K562 (cell line): ENCODE data around the gene POLR3E. TPM values are rescaled to one million over a fixed set of nuclear protein-coding genes. Genes with fewer than 3 reads are reported as not detected.
A peak's percentile ranks its signal among the peaks of the same experiment; 100 is the strongest.

Source experiments
- ARHGAP35 ChIP-seq: fragments of 450-650 bp; IDR thresholded peaks from 2 replicates; pipeline ENCODE4 v1.6.1; 2018; ENCODE audit not compliant: partially characterized antibody
- CBX1 ChIP-seq: sonication (generic); IDR thresholded peaks from 2 replicates; pipeline ENCODE4 v1.6.1; 2016; ENCODE audit warnings: antibody characterized with exemption, low read depth, mild to moderate bottlenecking
- CBX8 ChIP-seq: fragments of 200-600 bp; sonication (generic); IDR thresholded peaks from 2 replicates; pipeline ENCODE4 v1.6.1; 2012; ENCODE audit warnings: borderline replicate concordance, mixed run types, low read depth, mild to moderate bottlenecking, moderate library complexity, mixed read lengths, low read length, control low read depth, inconsistent platforms; ENCODE audit not compliant: poor library complexity, severe bottlenecking; ENCODE audit errors: extremely low read depth
- ESRRA ChIP-seq: fragments of 450-650 bp; IDR thresholded peaks from 2 replicates; pipeline ENCODE4 v1.6.1; 2014; ENCODE audit warnings: low read depth, mild to moderate bottlenecking, moderate library complexity, borderline replicate concordance
- GTF2A2 ChIP-seq: IDR thresholded peaks from 2 replicates; pipeline ENCODE4 v1.6.1; 2016; ENCODE audit warnings: mild to moderate bottlenecking, missing genetic modification characterization, missing compliant biosample characterization
- HIVEP1 ChIP-seq: fragments of 250-450 bp; sonication (Bioruptor Pico); IDR thresholded peaks from 2 replicates; pipeline ENCODE4 v1.4.0; 2020; ENCODE audit warnings: mild to moderate bottlenecking
- L3MBTL2 ChIP-seq: fragments of 450-650 bp; IDR thresholded peaks from 2 replicates; pipeline ENCODE4 v1.6.1; 2016; ENCODE audit warnings: mild to moderate bottlenecking, moderate library complexity
- RBM14 ChIP-seq: fragments of 200-400 bp; formaldehyde crosslinking; IDR thresholded peaks from 2 replicates; pipeline ENCODE4 v1.6.1; 2018; ENCODE audit warnings: low read depth, mild to moderate bottlenecking, low read length, moderate library complexity, borderline replicate concordance; ENCODE audit not compliant: insufficient read depth
- RCOR1 ChIP-seq, 2 experiments: IDR thresholded peaks; 2 replicates each; pipeline ENCODE4 v1.6.1; 2012; ENCODE audit warnings: low read depth in 2 of 2, low read length in 2 of 2, borderline replicate concordance in 1 of 2, improper control_type of control experiment in 1 of 2
- SMC3 ChIP-seq: conservative IDR thresholded peaks from 2 replicates; pipeline ENCODE4 v1.6.1; 2011; ENCODE audit warnings: low read depth, low read length, improper control_type of control experiment; ENCODE audit not compliant: insufficient read depth
- SREBF1 ChIP-seq: fragments of 150-350 bp; IDR thresholded peaks from 2 replicates; pipeline ENCODE4 v1.6.1; 2014; ENCODE audit warnings: antibody characterized with exemption, low read depth, low read length, borderline replicate concordance
- ZFP1 ChIP-seq: fragments of 450-650 bp; formaldehyde crosslinking; IDR thresholded peaks from 2 replicates; pipeline ENCODE4 v1.4.0; 2020; ENCODE audit warnings: mild to moderate bottlenecking, mixed read lengths
- ZNF561 ChIP-seq: fragments of 450-650 bp; formaldehyde crosslinking; conservative IDR thresholded peaks from 2 replicates; pipeline ENCODE4 v1.4.0; 2020; ENCODE audit warnings: mild to moderate bottlenecking, moderate library complexity
- ZNF75A ChIP-seq: fragments of 450-650 bp; formaldehyde crosslinking; IDR thresholded peaks from 2 replicates; pipeline ENCODE4 v1.4.0; 2020; ENCODE audit warnings: mild to moderate bottlenecking
- polyA plus RNA-seq, 8 experiments: library from polyadenylated mRNA; depleted of rRNA in 4 of 8; stranded (reverse) in 5 of 8; unstranded in 3 of 8; fragments of >200 nt; fragmentation: Nextera tagmentation in 2 of 8; fragmentation: Illumina TruSeq in 1 of 8; extraction: Ambion mirVana in 2 of 8; extraction: Trizol in 1 of 8; gene quantifications; 2 replicates each; pipeline versions ENCODE4 v1.2.1 to v1.2.3, GENCODE V29; 2011 to 2014; ENCODE audit warnings: inconsistent platforms in 1 of 8, missing spikeins in 1 of 8
- total RNA-seq, 7 experiments: library from RNA; depleted of rRNA in 6 of 7; stranded (reverse); fragments of >200 nt in 6 of 7; fragmentation: Illumina TruSeq in 2 of 7; extraction: Trizol in 2 of 7; gene quantifications; 2 replicates each; pipeline versions ENCODE4 v1.2.1 to v1.2.3, GENCODE V29; 2011 to 2021; ENCODE audit warnings: low replicate concordance in 1 of 7
- TF ChIP-seq, protein P1 (sequence below): sonication (generic); formaldehyde crosslinking; IDR thresholded peaks from 2 replicates; pipeline ENCODE4 v1.8.1; 2023; ENCODE audit warnings: mild to moderate bottlenecking, missing genetic modification reagents
- TF ChIP-seq, protein P2 (sequence below): fragments of 250-450 bp; sonication (Bioruptor Pico); IDR thresholded peaks from 2 replicates; pipeline ENCODE4 v1.4.0; 2020; ENCODE audit warnings: mild to moderate bottlenecking, moderate library complexity, borderline replicate concordance

The POLR3E gene
- total and polyA plus RNA-seq, 9 of the 15 experiments (the other 6 are each of a cell fraction or from before 2014, with no cell fraction given): 17.7 to 151 (median 82.6) TPM

DNA sequence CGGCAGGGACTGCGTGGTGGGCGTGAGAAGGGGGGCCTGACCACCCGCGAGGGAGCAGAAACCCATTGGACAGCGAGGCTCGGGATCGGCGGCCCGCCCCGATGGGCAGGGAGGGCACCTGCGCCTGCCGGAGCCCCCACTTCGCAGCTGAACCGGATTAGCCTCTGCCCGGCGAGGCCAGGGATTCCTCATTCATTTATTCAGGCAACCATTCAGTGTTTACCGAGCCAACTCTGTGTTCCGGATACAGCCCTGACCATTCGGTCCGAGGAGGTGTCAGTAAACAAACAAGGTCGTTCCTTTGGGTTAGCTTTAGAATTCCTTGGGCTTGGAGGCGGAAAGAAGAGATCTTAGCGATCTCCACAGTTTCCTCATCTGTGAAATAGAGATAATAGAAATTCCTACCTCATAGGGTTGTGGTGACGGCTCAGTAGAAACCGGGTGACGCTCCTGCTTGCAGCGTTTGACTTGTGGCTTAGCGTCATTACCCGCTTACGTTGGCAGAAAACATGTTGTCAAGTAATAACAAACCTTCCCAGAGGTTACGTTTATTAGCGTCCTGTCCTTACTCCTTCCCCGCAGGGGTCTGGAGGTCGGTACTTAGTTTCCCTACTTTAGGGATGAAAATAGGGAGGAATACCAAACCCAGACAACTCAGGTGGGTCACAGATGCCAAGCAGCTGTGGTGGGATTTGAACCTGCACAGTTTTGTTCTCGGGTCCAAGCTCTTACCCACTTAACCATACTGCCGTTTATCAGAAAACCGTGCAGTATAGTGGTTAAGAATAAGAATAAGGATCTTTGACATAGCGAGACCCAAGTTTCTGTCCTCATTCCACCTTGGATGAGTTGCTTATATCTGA is 893 bp downstream of the POLR3E start (continued):
- TF ChIP-seq HIVEP1 (CRISPR knock-in tag): no peak
- TF ChIP-seq ZFP1: no peak
- 0 out of 2 replicates have a peak, but pooled peaks have one; percentile 29 for TF ChIP-seq ZNF75A (CRISPR knock-in tag)
- peak; percentile 4 to 69; a peak in 1 of 4 replicates for TF ChIP-seq RCOR1 (IDR thresholded peaks at IDR 0.05; ENCODE audit: borderline replicate concordance in 1 of 2, low read depth in 2 of 2, low read length in 2 of 2)
- peak; percentile 70; the same call in 1 of the 2 replicates for TF ChIP-seq ESRRA
- 0 out of 2 replicates have a peak, but pooled peaks have one; percentile 8 for TF ChIP-seq RBM14
- TF ChIP-seq SREBF1: no peak
- no peak for TF ChIP-seq CBX1
- TF ChIP-seq ARHGAP35: no peak
- no peak for TF ChIP-seq SMC3
- no peak for TF ChIP-seq CBX8
- TF ChIP-seq, protein P1, sequence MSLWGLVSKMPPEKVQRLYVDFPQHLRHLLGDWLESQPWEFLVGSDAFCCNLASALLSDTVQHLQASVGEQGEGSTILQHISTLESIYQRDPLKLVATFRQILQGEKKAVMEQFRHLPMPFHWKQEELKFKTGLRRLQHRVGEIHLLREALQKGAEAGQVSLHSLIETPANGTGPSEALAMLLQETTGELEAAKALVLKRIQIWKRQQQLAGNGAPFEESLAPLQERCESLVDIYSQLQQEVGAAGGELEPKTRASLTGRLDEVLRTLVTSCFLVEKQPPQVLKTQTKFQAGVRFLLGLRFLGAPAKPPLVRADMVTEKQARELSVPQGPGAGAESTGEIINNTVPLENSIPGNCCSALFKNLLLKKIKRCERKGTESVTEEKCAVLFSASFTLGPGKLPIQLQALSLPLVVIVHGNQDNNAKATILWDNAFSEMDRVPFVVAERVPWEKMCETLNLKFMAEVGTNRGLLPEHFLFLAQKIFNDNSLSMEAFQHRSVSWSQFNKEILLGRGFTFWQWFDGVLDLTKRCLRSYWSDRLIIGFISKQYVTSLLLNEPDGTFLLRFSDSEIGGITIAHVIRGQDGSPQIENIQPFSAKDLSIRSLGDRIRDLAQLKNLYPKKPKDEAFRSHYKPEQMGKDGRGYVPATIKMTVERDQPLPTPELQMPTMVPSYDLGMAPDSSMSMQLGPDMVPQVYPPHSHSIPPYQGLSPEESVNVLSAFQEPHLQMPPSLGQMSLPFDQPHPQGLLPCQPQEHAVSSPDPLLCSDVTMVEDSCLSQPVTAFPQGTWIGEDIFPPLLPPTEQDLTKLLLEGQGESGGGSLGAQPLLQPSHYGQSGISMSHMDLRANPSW (CRISPR knock-in tag): peak; percentile 42; the same call in 1 of the 2 replicates
- no peak for TF ChIP-seq GTF2A2 (tag)
- no peak for TF ChIP-seq L3MBTL2
- TF ChIP-seq, protein P2, sequence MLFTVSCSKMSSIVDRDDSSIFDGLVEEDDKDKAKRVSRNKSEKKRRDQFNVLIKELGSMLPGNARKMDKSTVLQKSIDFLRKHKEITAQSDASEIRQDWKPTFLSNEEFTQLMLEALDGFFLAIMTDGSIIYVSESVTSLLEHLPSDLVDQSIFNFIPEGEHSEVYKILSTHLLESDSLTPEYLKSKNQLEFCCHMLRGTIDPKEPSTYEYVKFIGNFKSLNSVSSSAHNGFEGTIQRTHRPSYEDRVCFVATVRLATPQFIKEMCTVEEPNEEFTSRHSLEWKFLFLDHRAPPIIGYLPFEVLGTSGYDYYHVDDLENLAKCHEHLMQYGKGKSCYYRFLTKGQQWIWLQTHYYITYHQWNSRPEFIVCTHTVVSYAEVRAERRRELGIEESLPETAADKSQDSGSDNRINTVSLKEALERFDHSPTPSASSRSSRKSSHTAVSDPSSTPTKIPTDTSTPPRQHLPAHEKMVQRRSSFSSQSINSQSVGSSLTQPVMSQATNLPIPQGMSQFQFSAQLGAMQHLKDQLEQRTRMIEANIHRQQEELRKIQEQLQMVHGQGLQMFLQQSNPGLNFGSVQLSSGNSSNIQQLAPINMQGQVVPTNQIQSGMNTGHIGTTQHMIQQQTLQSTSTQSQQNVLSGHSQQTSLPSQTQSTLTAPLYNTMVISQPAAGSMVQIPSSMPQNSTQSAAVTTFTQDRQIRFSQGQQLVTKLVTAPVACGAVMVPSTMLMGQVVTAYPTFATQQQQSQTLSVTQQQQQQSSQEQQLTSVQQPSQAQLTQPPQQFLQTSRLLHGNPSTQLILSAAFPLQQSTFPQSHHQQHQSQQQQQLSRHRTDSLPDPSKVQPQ (CRISPR knock-in tag): no peak
- TF ChIP-seq ZNF561 (CRISPR knock-in tag): no peak
